Activated naive CD4-positive, alpha-beta T cell treated with anti-CD3 and anti-CD28 coated beads, Interleukin-2, amount 50 U/mL, for 24 hours (primary cell): Measurements from ENCODE around the gene TTI1.

ENCODE experiments used
- H3K27ac Mint-ChIP-seq: one replicate; pipeline ENCODE4 v1.8.0; 2021; ENCODE audit warnings: mild to moderate bottlenecking, mixed read lengths
- H3K27me3 Mint-ChIP-seq: one replicate; pipeline ENCODE4 v1.8.0; 2021; ENCODE audit warnings: mixed read lengths
- H3K36me3 Mint-ChIP-seq: one replicate; pipeline ENCODE4 v1.8.0; 2021; ENCODE audit warnings: mixed read lengths
- H3K4me1 Mint-ChIP-seq: one replicate; pipeline ENCODE4 v1.8.0; 2021; ENCODE audit warnings: mixed read lengths
- H3K4me3 Mint-ChIP-seq: one replicate; pipeline ENCODE4 v1.8.0; 2021; ENCODE audit warnings: mild to moderate bottlenecking, mixed read lengths
- H3K9me3 Mint-ChIP-seq: one replicate; pipeline ENCODE4 v1.8.0; 2021; ENCODE audit warnings: mixed read lengths

The TTI1 gene

GRCh38 chr20:37948956-37949355 lies 84.3 kb downstream of the TTI1 start:
- no peak overlapping the region for H3K4me3 Mint-ChIP-seq
- no peaks in the 10 kb centered on the region for H3K4me1 Mint-ChIP-seq
- H3K27ac Mint-ChIP-seq: no peak overlapping the region
- H3K36me3 Mint-ChIP-seq: no peaks in the 10 kb centered on the region
- H3K27me3 Mint-ChIP-seq: no peaks in the 10 kb centered on the region
- peaks cover 6% of the 10 kb centered on the region for H3K9me3 Mint-ChIP-seq

GRCh38 chr20:37947943-37948342 lies 85.3 kb downstream of the TTI1 start:
- Mint-ChIP-seq H3K27me3 (no peaks in the 10 kb centered on the region), H3K9me3 (peaks cover 6% of the 10 kb centered on the region), H3K36me3 (no peaks in the 10 kb centered on the region), H3K27ac (no peak overlapping the region), H3K4me3 (no peak overlapping the region), H3K4me1 (no peaks in the 10 kb centered on the region)

- Mint-ChIP-seq H3K9me3 (peaks cover 6% of the 10 kb centered on the region), H3K4me1 (no peaks in the 10 kb centered on the region), H3K4me3 (no peak overlapping the region), H3K27ac (no peak overlapping the region), H3K27me3 (no peaks in the 10 kb centered on the region), H3K36me3 (no peaks in the 10 kb centered on the region)
Observed at GRCh38 chr20:37946946-37947345, 86.3 kb downstream of the TTI1 start.

- no peaks in the 10 kb centered on the region for H3K27me3 Mint-ChIP-seq
- H3K4me1 Mint-ChIP-seq: no peaks in the 10 kb centered on the region
- no peak overlapping the region for H3K4me3 Mint-ChIP-seq
- peaks cover 6% of the 10 kb centered on the region for H3K9me3 Mint-ChIP-seq
- H3K36me3 Mint-ChIP-seq: no peaks in the 10 kb centered on the region
- H3K27ac Mint-ChIP-seq: no peak overlapping the region
Observed at GRCh38 chr20:37945091-37945547, 88.1 kb downstream of the TTI1 start.

- peaks cover 6% of the 10 kb centered on the region for H3K9me3 Mint-ChIP-seq
- H3K36me3 Mint-ChIP-seq: no peaks in the 10 kb centered on the region
- no peak overlapping the region for H3K4me3 Mint-ChIP-seq
- no peak overlapping the region for H3K27ac Mint-ChIP-seq
- no peaks in the 10 kb centered on the region for H3K4me1 Mint-ChIP-seq
- H3K27me3 Mint-ChIP-seq: no peaks in the 10 kb centered on the region
Observed at GRCh38 chr20:37944456-37944981, 88.7 kb downstream of the TTI1 start.

- Mint-ChIP-seq H3K36me3 (no peaks in the 10 kb centered on the region), H3K27ac (no peak overlapping the region), H3K4me1 (no peaks in the 10 kb centered on the region), H3K27me3 (no peaks in the 10 kb centered on the region), H3K9me3 (peaks cover 6% of the 10 kb centered on the region), H3K4me3 (no peak overlapping the region)
Observed at GRCh38 chr20:37943501-37944455, 89.5 kb downstream of the TTI1 start.

GRCh38 chr20:37943033-37943432 lies 90.2 kb downstream of the TTI1 start:
- Mint-ChIP-seq H3K4me1 (no peaks in the 10 kb centered on the region), H3K4me3 (no peak overlapping the region), H3K36me3 (no peaks in the 10 kb centered on the region), H3K9me3 (peaks cover 5% of the 10 kb centered on the region), H3K27ac (no peak overlapping the region), H3K27me3 (no peaks in the 10 kb centered on the region)

GRCh38 chr20:37941992-37942391 lies 91.3 kb downstream of the TTI1 start:
- Mint-ChIP-seq H3K9me3 (no peaks in the 10 kb centered on the region), H3K4me3 (no peak overlapping the region), H3K27ac (no peak overlapping the region), H3K27me3 (no peaks in the 10 kb centered on the region), H3K4me1 (no peaks in the 10 kb centered on the region), H3K36me3 (no peaks in the 10 kb centered on the region)

- H3K9me3 Mint-ChIP-seq: no peaks in the 10 kb centered on the region
- no peaks in the 10 kb centered on the region for H3K4me1 Mint-ChIP-seq
- no peak overlapping the region for H3K27ac Mint-ChIP-seq
- no peak overlapping the region for H3K4me3 Mint-ChIP-seq
- no peaks in the 10 kb centered on the region for H3K36me3 Mint-ChIP-seq
- no peaks in the 10 kb centered on the region for H3K27me3 Mint-ChIP-seq
Observed at GRCh38 chr20:37941332-37941731, 91.9 kb downstream of the TTI1 start.

- no peaks in the 10 kb centered on the region for H3K36me3 Mint-ChIP-seq
- H3K27me3 Mint-ChIP-seq: no peaks in the 10 kb centered on the region
- no peaks in the 10 kb centered on the region for H3K9me3 Mint-ChIP-seq
- no peak overlapping the region for H3K4me3 Mint-ChIP-seq
- H3K27ac Mint-ChIP-seq: no peak overlapping the region
- no peaks in the 10 kb centered on the region for H3K4me1 Mint-ChIP-seq
Observed at GRCh38 chr20:37940858-37941257, 92.4 kb downstream of the TTI1 start.

GRCh38 chr20:37939701-37940560 lies 93.3 kb downstream of the TTI1 start:
- Mint-ChIP-seq H3K36me3 (no peaks in the 10 kb centered on the region), H3K27me3 (no peaks in the 10 kb centered on the region), H3K4me3 (no peak overlapping the region), H3K27ac (no peak overlapping the region), H3K9me3 (no peaks in the 10 kb centered on the region), H3K4me1 (no peaks in the 10 kb centered on the region)

- H3K27me3 Mint-ChIP-seq: peaks cover 2% of the 10 kb centered on the region
- H3K4me1 Mint-ChIP-seq: no peaks in the 10 kb centered on the region
- H3K27ac Mint-ChIP-seq: no peak overlapping the region
- no peak overlapping the region for H3K4me3 Mint-ChIP-seq
- H3K36me3 Mint-ChIP-seq: no peaks in the 10 kb centered on the region
- H3K9me3 Mint-ChIP-seq: no peaks in the 10 kb centered on the region
Observed at GRCh38 chr20:37938954-37939353, 94.3 kb downstream of the TTI1 start.

- Mint-ChIP-seq H3K9me3 (no peaks in the 10 kb centered on the region), H3K4me1 (no peaks in the 10 kb centered on the region), H3K4me3 (no peak overlapping the region), H3K27me3 (peaks cover 2% of the 10 kb centered on the region), H3K27ac (no peak overlapping the region), H3K36me3 (no peaks in the 10 kb centered on the region)
Observed at GRCh38 chr20:37938181-37938750, 95.0 kb downstream of the TTI1 start.

GRCh38 chr20:37937686-37938085 lies 95.6 kb downstream of the TTI1 start:
- Mint-ChIP-seq H3K4me3 (no peak overlapping the region), H3K27ac (no peak overlapping the region), H3K27me3 (peaks cover 2% of the 10 kb centered on the region), H3K36me3 (no peaks in the 10 kb centered on the region), H3K9me3 (no peaks in the 10 kb centered on the region), H3K4me1 (no peaks in the 10 kb centered on the region)

- Mint-ChIP-seq H3K36me3 (no peaks in the 10 kb centered on the region), H3K27me3 (peaks cover 3% of the 10 kb centered on the region), H3K27ac (no peak overlapping the region), H3K9me3 (no peaks in the 10 kb centered on the region), H3K4me1 (no peaks in the 10 kb centered on the region), H3K4me3 (no peak overlapping the region)
Observed at GRCh38 chr20:37936451-37936850, 96.8 kb downstream of the TTI1 start.
